HL-60/S4 treated with retinoic acid at 250 ng/mL for 4 days and 3 days (cell line): ENCODE measurements around the gene SERPINB2.
"Not testable (repeated sequence)": the region's sequence is repeated elsewhere in the genome, so short reads cannot be mapped to it uniquely, and the experiment has no call there.

Experiments used
- in situ Hi-C: fragments of 300-500 bp; cut with MboI; formaldehyde crosslinking; loops from 2 replicates; pipeline ENCODE4 v1.7.0; 2022; ENCODE audit warnings: low sequenced_read_pairs

Gene SERPINB2

GRCh38 chr18:63929369-63929768, 41.9 kb downstream of the SERPINB2 start:
- in situ Hi-C loops: not testable (repeated sequence)

- in situ Hi-C loops: no loop called here
Measured at GRCh38 chr18:63930773-63931354, 43.4 kb downstream of the SERPINB2 start.

- in situ Hi-C loops: no loop called here
Measured at GRCh38 chr18:63936156-63936931, 48.8 kb downstream of the SERPINB2 start.

GRCh38 chr18:63936932-63937393, 49.5 kb downstream of the SERPINB2 start:
- in situ Hi-C loops: no loop called here

GRCh38 chr18:63940008-63940407, 52.5 kb downstream of the SERPINB2 start:
- in situ Hi-C loops: no loop called here

GRCh38 chr18:63940543-63941050, 53.1 kb downstream of the SERPINB2 start:
- in situ Hi-C loops: not testable (repeated sequence)

GRCh38 chr18:63947051-63947790, 59.7 kb downstream of the SERPINB2 start:
- in situ Hi-C loops: no loop called here

- in situ Hi-C loops: no loop called here
Measured at GRCh38 chr18:63949068-63949737, 61.7 kb downstream of the SERPINB2 start, which contains the start of gene HMSD. Gene HMSD, plus strand, starts transcription at chr18:63949301. Its CDS starts 4,155 bp downstream, at chr18:63953456.

- in situ Hi-C loops: no loop called here
Measured at GRCh38 chr18:63951302-63951705, 63.8 kb downstream of the SERPINB2 start.
